GM19328 (cell line): Measurements from ENCODE around the gene BUD31.
"Not testable (repeated sequence)": the region's sequence is repeated elsewhere in the genome, so short reads cannot be mapped to it uniquely, and the experiment has no call there.

Experiments
- ATAC-seq: cut with Tn5 transposase; IDR thresholded peaks from one replicate; pipeline ENCODE4 v1.9.1; 2021; ENCODE audit warnings: mild to moderate bottlenecking, moderate library complexity; ENCODE audit not compliant: unreplicated experiment

Gene BUD31

GRCh38 chr7:99380032-99380822 lies 28.5 kb upstream of the BUD31 start:
- ATAC-seq, result peak; percentile 31

- peak; percentile 76 for ATAC-seq
Measured at GRCh38 chr7:99380823-99381663, 27.7 kb upstream of the BUD31 start.

GRCh38 chr7:99381664-99382075 lies 27.1 kb upstream of the BUD31 start:
- ATAC-seq, result no peak

GRCh38 chr7:99383203-99383602 lies 25.6 kb upstream of the BUD31 start:
- no peak for ATAC-seq

- no peak for ATAC-seq
Measured at GRCh38 chr7:99383791-99384370, 24.9 kb upstream of the BUD31 start.

- ATAC-seq, result no peak
Measured at GRCh38 chr7:99384523-99384922, 24.2 kb upstream of the BUD31 start.

- ATAC-seq, result no peak
Measured at GRCh38 chr7:99385564-99385963, 23.2 kb upstream of the BUD31 start.

GRCh38 chr7:99386584-99387238 lies 22.1 kb upstream of the BUD31 start:
- no peak for ATAC-seq

- ATAC-seq, result not testable (repeated sequence)
Measured at GRCh38 chr7:99387239-99387635, 21.5 kb upstream of the BUD31 start.

GRCh38 chr7:99387912-99388311 lies 20.9 kb upstream of the BUD31 start:
- no peak for ATAC-seq

- ATAC-seq, result no peak
Measured at GRCh38 chr7:99389772-99390171, 19.0 kb upstream of the BUD31 start.

GRCh38 chr7:99390941-99391602 lies 17.7 kb upstream of the BUD31 start:
- no peak for ATAC-seq

GRCh38 chr7:99392046-99392445 lies 16.7 kb upstream of the BUD31 start:
- ATAC-seq, result no peak

- ATAC-seq, result peak; percentile 56
Measured at GRCh38 chr7:99392659-99393354, 16.0 kb upstream of the BUD31 start.

- ATAC-seq, result no peak
Measured at GRCh38 chr7:99393355-99394187, 15.2 kb upstream of the BUD31 start.

- no peak for ATAC-seq
Measured at GRCh38 chr7:99394188-99394502, 14.6 kb upstream of the BUD31 start.

GRCh38 chr7:99395616-99396327 lies 13.0 kb upstream of the BUD31 start:
- no peak for ATAC-seq

- no peak for ATAC-seq
Measured at GRCh38 chr7:99396418-99397296, 12.1 kb upstream of the BUD31 start.
